ENCODE measurements around the gene DNAJA1.
"Not testable (repeated sequence)": the region's sequence is repeated elsewhere in the genome, so short reads cannot be mapped to it uniquely, and the experiment has no call there.

The DNAJA1 gene

GRCh38 chr9:33082538-33083326 lies 57.7 kb downstream of the DNAJA1 start:
- DNase-seq, result no peak

GRCh38 chr9:33085672-33086071 lies 60.6 kb downstream of the DNAJA1 start:
- not testable (repeated sequence) for DNase-seq

Data from NCI-H446 (cell line).